Spleen (tissue), 7 donors: ENCODE data around the gene MRPS16.

Experiments used
- POLR2A ChIP-seq, 3 donors: fragments of 450-650 bp; IDR thresholded peaks; one replicate each; pipeline ENCODE4 v1.5.1; 2017; ENCODE audit warnings: antibody characterized with exemption in 3 of 3, mild to moderate bottlenecking in 1 of 3
- POLR2AphosphoS5 ChIP-seq, 3 donors: sonication (generic); formaldehyde crosslinking; IDR thresholded peaks; one replicate each; pipeline ENCODE4 v1.5.1; 2017; ENCODE audit warnings: antibody characterized with exemption in 3 of 3
- TF ChIP-seq, protein P1 (sequence below), 11 experiments: fragments of 200-600 bp in 7 of 11; fragments of 450-650 bp in 4 of 11; sonication (generic) in 4 of 11; IDR thresholded peaks in 8 of 11; conservative IDR thresholded peaks in 3 of 11; 1 replicate in 7 of 11; 2 replicates in 4 of 11; pipeline versions ENCODE4 v1.4.0 to v1.8.0; 2016 to 2021; ENCODE audit warnings: antibody characterized with exemption in 11 of 11, inconsistent platforms in 4 of 11, mild to moderate bottlenecking in 1 of 11
- donor health status: DM: no; HTN: no; CAD: no; lungs with moderate emphysema.
- donor health status: DM: no; HTN: no; CAD: no.
- donor health status: DM: no; HTN: no; CAD: no.

DNA sequence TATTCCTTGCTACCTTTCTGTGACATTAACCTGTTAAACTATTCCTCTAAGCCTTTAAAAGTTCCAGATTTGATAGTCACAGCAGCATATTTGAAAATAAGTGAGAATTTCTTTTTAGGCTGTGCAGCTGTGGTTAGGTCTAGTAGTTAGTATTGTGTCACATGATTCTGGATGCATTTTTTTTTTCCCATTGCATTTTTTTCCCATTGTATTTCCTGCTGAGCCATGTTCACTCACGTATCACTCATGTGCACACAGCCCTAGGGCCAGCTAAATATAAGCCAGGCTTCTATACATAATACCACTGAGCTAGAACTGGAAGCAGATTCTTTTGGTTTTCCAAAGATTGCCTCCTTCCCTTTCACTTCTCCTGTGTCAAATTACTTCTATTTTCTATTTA, 42.7 kb downstream of the MRPS16 start:
- TF ChIP-seq POLR2A (IDR thresholded peaks at IDR 0.05): no peak
- TF ChIP-seq, protein P1, sequence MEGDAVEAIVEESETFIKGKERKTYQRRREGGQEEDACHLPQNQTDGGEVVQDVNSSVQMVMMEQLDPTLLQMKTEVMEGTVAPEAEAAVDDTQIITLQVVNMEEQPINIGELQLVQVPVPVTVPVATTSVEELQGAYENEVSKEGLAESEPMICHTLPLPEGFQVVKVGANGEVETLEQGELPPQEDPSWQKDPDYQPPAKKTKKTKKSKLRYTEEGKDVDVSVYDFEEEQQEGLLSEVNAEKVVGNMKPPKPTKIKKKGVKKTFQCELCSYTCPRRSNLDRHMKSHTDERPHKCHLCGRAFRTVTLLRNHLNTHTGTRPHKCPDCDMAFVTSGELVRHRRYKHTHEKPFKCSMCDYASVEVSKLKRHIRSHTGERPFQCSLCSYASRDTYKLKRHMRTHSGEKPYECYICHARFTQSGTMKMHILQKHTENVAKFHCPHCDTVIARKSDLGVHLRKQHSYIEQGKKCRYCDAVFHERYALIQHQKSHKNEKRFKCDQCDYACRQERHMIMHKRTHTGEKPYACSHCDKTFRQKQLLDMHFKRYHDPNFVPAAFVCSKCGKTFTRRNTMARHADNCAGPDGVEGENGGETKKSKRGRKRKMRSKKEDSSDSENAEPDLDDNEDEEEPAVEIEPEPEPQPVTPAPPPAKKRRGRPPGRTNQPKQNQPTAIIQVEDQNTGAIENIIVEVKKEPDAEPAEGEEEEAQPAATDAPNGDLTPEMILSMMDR (IDR thresholded peaks at IDR 0.05 in 8 of 11, conservative IDR thresholded peaks at IDR 0.05 in 3 of 11): no peak
- TF ChIP-seq POLR2AphosphoS5 (IDR thresholded peaks at IDR 0.05): no peak
